GM18526 (cell line): ENCODE results near the gene PRR11.

Experiments
- POLR2A ChIP-seq: IDR thresholded peaks from 3 replicates; pipeline ENCODE4 v1.6.1; 2011; ENCODE audit not compliant: insufficient read length; ENCODE audit errors: extremely low read depth

PRR11 gene

DNA sequence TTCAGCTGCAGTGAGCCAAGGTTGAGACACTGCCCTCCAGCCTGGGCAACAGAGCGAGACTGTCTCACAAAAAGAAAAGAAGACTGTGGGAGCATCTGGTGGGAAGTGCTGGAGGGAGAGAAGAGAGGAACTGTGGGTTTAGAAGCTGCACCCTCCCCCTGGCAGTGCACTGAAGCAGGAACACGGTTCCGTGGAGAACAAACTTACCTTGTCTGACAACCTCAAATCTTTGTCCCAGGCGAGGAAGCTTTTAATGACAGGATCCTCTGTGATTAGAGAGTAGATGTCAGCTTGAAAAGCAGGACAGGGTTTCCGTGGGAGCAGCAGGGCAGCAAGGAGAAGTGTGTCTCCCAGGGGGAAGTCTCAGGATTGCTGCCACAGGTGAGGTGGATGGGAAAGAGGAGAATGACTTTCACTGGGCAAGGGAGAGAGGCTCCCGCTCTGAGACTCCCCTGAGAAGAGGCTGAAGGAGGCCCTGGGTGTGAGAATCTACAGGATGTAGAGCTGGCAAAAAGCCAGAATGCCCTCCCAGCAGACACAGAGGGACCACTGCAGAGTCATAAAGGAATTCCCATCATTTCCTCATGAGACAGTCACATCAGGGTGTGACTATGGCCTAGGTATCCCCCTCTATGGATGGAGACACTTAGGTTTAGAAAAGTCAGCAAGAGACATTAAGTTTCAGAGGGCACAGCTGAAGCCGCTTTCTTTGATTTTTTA lies 22.9 kb downstream of the PRR11 start:
- TF ChIP-seq POLR2A, result no peak

DNA sequence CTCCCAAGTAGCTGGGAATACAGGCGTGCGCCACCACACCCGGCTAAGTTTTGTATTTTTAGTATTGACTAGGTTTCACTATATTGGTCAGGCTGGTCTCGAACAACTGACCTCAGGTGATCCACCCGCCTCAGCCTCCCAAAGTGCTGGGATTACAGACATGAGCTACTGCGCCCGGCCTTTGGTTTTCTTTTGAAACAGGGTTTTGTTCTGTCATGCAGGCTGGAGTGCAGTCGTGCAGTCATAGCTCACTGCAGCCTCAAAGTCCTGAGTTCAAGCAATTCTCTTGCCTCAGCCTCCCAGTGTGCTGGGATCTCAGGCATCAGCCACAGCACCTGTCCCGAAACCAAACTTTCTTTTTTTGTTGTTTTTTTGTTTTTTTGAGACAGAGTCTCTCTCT lies 25.1 kb downstream of the PRR11 start:
- no peak for TF ChIP-seq POLR2A

- no peak for TF ChIP-seq POLR2A
These were observed 25.9 kb downstream of the PRR11 start for GRCh38 chr17:59181481-59181880.

- TF ChIP-seq POLR2A, result no peak
These were observed 30.5 kb downstream of the PRR11 start for GRCh38 chr17:59185997-59186396.

DNA sequence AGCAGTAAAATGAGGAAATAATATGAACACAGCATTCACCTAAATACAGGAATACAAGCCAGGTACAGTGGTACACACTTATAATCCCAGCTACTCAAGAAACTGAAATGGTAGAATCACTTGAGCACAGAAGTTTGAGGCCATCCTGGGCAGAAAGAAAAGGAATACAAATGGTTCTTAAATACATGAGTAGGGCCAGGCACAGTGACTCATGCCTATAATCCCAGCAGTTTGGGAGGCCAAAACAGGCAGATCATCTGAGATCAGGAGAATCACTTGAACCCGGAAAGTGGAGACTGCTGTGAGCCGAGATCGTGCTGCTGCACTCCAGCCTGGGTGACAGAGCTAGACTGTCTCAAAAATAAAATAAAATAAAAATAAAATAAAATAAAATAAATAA lies 31.3 kb downstream of the PRR11 start:
- no peak for TF ChIP-seq POLR2A

GRCh38 chr17:59190806-59191205 lies 35.3 kb downstream of the PRR11 start:
- no peak for TF ChIP-seq POLR2A

DNA sequence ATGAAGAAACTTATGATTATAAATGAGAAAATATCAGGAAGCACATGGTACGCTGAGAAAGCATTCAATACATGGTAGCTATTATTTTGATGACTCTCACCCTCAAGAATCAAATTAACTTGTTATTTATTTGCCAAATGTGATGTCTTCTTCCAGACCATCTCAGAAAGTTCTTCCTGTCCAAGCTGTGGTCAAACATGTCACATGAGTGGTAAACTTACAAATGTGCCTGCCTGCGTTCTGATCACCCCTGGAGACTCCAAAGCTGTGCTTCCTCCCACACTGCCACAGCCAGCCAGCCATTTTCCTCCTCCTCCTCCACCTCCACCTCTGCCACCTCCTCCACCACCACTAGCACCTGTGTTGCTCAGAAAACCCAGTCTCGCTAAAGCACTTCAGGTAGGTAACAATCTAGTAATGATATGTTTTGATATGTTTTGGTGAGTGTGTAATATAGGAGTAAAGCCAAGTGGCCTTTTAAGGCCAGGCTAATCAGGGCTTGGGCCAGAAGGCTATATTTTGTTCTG lies 37.9 kb downstream of the PRR11 start:
- no peak for TF ChIP-seq POLR2A

- TF ChIP-seq POLR2A, result no peak
These were observed 43.9 kb downstream of the PRR11 start for GRCh38 chr17:59199398-59199797.

- TF ChIP-seq POLR2A, result no peak
These were observed 46.8 kb downstream of the PRR11 start for GRCh38 chr17:59202320-59202719.

GRCh38 chr17:59219370-59219769 lies 63.8 kb downstream of the PRR11 start:
- TF ChIP-seq POLR2A, result no peak

- TF ChIP-seq POLR2A, result no peak
These were observed 64.4 kb downstream of the PRR11 start for GRCh38 chr17:59219992-59220327.

GRCh38 chr17:59220328-59221158 lies 65.0 kb downstream of the PRR11 start, which contains the start of gene GDPD1:
Gene GDPD1, plus strand, starts transcription at chr17:59220511. Its CDS starts 99 bp downstream, at chr17:59220610.
- TF ChIP-seq POLR2A, result peak; percentile 40

GRCh38 chr17:59221159-59221847 lies 65.8 kb downstream of the PRR11 start:
- no peak for TF ChIP-seq POLR2A

GRCh38 chr17:59223813-59224212 lies 68.3 kb downstream of the PRR11 start:
- no peak for TF ChIP-seq POLR2A

GRCh38 chr17:59230764-59231163 lies 75.2 kb downstream of the PRR11 start:
- no peak for TF ChIP-seq POLR2A

- TF ChIP-seq POLR2A, result no peak
These were observed 79.1 kb downstream of the PRR11 start for GRCh38 chr17:59234631-59235030.
